ENCODE results near the gene KMT5C.

The KMT5C gene

DNA sequence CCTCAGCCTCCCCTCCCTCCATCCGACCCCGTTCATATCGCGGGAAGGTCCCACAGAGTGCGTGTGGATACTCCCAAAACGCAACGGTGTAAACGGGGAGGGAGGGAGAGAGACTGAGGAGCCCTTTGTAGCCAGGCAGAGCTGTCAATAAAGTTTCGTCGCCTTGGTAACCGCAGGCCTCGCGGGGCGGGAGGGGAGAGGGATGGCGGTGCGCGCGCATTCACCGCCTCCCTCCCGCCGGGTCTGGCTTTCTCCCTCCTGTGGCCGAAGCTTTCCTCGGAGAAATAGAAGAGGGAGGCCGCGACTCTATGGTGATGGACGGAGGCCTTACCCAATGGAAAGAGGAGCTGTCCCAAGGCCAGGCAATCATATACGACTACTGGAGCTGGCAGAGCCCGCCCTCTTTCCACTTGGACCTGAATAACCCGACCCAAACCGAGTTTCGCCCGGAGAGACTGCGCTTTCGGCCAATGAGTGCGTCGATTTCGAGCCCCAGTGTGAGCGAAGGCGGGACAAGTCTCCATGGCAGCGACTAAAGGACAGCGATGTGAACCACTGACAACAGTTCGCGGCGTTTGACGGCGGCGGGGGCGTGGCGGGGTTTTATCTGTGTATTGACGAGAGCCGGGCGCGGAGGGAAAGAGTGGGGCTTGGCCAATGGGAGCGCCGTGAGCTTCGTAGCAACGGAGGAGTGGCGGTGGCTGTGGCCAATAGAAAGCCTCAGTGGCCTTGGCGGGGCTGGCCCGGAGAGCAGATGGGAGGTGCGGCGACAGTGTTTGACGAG, at the start of gene KMT5C:
Gene KMT5C, plus strand, starts transcription at position 772 of the 784 bp plus-strand sequence. CDS start 2,061 bp downstream, outside the sequence.
- peak; percentile 99 for DNase-seq

DNA sequence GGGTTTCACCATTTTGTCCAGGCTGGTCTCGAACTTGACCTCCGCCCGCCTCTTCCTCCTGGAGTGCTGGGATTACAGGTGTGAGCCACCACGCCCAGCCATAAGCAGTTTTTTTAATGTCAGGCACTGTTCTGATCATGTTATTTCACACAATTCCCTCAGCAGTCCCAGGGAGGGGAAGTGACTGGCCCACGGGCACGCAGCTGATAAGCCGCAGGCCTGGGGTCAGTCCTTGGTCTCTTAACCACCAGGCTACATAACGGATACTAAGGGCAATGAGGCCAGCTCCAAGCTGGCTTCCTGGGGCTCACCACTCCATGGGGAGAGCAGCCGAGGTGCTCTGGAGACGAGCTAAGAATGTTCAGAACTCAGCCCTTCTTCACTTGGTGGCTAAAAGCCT, 42.4 kb upstream of the KMT5C start:
- no peak for DNase-seq

DNA sequence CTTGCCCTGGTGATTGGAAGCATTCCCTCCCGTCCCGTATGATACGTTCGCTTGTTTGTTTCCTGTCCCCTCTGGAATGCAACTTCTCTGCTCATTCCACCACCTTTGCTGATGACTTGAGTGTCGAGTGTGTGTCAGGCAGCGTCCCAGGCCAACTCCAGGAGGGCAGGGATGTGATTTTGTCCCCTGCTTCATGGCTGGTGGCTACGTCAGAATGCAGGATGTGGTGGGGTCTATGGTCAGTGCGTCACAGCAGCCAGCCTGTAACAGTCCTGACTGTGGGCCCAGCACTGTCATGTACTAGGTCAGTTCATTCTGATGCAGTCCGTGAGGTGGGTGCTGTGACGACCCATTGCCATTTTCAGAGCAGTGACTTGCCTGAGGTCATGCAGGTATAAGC, 39.7 kb upstream of the KMT5C start:
- DNase-seq, result no peak

DNA sequence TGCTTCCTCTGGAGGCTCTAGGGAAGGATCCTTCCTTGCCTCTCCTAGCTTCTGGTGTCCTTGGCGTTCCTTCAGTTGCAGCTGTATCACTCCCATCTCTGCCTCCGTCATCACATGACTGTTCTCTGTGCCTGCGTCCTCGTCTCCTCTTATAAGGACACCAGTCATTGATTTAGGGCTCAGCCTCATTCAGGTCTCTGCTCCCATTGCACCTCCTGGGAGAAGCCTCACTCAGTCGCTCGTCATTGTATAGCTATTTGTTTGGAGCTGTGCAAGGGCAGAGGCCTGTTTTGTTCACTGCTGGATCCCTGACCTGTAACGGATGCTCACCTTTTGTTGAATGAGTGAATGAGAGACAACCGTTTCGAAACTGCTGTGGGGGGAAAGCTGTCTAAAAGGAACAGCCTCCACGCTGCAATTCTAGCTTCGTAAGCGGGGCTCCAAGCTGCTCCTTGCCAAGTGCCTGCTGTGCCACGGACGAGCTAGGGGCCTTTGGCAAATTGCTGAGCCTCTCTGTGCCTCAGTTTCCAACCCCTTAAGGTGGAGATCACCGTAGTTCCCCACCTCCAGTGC, 38.7 kb upstream of the KMT5C start:
- DNase-seq, result no peak

DNA sequence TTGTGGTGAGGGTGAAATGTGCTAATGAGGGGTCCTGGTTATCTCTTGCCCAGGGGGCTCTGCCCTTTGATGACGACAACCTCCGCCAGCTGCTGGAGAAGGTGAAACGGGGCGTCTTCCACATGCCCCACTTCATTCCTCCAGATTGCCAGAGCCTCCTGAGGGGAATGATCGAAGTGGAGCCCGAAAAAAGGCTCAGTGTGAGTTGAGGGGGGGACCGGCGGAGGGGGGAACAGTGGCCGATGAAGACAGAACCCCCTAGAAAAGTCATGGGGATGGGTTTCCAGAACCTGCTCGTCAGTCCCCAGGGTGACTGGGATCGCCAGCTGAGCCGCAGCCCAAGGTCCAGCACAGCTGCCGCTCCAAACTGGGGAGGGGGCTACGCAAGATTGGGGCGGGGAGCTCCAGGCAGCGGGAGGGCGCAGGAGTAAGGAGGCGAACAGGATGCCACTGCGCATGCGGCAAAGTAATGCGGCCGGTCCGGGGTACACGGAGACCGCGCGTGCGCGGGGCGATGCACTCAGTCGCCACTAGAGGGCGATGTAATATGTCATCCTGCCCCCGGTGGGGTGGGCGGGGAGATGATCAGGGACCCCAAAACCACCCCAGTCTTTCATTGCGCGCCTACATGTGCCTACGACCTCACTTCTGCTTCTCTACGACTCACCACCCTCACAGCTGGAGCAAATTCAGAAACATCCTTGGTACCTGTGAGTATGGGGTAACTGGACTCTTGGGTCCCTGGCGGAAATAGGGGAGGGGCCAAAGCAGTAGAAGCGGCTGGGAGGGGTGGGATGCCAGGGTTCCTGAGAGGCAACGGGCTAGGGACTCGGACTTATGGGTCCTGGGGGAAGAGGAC, 38.0 kb upstream of the KMT5C start:
- DNase-seq, result no peak

DNA sequence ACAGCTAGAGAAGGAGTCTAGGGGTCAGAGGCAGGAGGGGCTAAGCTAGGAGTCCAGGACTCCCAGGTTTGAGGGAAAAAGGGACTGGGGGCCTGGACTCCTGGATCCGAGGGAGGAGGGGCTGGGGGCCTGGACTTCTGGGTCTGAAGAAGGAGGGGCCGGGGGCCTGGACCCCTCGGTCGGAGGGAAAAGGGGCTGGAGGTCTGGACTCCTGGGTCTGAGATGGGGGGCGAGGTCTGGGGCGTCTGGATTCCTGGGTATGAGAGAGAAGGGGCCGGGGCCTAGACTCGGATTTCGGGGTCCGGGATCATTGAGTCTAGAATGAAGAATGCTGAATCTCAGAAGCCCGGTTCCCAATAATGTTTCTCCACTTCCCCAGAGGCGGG, 37.4 kb upstream of the KMT5C start:
- no peak for DNase-seq

DNA sequence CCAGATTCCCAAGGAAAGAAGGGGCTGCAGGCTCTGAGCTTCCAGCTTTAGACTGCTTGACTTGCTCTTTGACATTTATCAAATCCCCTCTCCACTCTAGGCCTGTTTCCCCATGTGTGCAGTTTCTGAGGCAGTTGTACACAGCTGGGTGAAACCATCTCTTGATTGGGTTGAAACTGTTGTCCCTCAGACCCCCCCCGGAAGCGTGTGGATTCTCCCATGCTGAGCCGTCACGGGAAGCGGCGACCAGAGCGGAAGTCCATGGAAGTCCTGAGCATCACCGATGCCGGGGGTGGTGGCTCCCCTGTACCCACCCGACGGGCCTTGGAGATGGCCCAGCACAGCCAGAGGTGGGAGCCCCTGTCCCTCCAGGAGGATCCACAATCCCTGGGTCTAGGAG, 36.2 kb upstream of the KMT5C start:
- no peak for DNase-seq

DNA sequence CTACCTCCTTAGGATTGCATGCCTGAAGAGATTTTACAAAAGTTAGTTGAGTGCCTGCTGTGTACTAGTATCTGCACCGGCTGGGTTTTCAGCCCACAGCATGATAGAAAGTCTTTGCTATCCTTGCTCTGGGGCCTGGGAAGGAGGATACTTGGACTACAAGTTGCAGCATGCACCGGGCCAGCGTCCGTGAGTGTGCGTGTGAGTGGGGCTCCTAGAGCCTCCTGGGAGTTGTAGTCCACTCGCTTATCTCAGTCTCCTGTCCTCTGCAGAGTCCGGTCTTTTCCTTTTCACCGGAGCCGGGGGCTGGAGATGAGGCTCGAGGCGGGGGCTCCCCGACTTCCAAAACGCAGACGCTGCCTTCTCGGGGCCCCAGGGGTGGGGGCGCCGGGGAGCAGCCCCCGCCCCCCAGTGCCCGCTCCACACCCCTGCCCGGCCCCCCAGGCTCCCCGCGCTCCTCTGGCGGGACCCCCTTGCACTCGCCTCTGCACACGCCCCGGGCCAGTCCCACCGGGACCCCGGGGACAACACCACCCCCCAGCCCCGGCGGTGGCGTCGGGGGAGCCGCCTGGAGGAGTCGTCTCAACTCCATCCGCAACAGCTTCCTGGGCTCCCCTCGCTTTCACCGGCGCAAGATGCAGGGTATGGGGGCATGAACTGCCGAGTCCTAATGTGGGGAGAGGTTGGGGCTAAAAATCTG, 35.2 kb upstream of the KMT5C start:
- no peak for DNase-seq

DNA sequence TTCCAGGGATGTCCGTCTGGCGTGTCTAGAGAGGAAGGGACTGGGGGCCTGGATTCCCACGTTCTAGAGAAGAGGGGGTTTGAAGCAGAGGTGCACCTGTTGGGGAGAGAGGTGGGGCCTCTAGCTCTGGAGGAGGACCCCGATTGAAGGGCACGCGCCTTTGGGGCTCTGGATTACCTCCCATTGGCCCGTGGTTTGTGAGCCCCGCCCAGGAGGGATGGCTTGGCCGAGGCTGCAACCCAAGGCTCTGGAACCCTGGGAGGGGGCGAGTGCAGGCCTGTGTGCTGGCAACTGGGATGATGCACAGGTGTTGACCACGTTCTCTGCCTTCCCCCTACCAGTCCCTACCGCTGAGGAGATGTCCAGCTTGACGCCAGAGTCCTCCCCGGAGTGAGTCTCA, 34.7 kb upstream of the KMT5C start:
- no peak for DNase-seq

DNA sequence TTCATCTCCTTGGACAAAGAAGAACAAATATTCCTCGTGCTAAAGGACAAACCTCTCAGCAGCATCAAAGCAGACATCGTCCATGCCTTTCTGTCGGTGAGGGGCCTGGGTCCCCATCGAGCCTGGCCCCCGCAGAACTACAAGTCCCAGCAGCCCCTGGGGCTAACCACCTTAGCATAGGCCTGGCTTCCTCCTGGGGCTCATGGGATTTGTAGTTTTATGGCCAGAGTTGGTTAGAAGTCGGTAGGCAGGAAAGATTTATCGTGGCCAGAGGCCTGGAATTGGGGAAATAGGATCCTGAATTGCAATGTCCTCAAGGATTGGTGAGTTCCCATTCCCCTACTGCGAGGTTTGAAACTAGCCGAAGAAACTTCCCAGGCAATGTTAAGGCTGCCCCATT, 34.2 kb upstream of the KMT5C start:
- DNase-seq, result no peak

DNA sequence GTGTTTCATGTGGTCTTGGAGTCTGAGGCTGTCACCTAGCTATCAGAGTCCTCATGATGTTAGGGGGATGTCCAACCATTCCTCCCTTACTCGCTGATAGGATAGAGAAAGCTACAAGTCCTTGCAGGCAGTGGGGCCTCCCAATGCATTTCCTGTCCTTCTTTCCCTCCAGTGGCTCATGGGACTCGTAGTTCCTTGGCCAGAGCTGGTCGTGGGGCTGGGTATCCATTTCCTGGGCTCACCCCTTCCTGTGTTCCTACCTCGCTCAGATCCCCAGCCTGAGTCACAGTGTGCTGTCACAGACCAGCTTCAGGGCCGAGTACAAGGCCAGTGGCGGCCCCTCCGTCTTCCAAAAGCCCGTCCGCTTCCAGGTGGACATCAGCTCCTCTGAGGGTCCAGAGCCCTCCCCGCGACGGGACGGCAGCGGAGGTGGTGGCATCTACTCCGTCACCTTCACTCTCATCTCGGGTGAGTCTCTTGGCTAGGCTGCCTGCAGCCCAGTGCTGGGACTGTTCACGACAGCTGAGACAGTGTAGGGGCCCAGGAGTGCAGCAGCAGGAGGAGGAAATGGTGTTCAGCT, 33.6 kb upstream of the KMT5C start:
- DNase-seq, result no peak

DNA sequence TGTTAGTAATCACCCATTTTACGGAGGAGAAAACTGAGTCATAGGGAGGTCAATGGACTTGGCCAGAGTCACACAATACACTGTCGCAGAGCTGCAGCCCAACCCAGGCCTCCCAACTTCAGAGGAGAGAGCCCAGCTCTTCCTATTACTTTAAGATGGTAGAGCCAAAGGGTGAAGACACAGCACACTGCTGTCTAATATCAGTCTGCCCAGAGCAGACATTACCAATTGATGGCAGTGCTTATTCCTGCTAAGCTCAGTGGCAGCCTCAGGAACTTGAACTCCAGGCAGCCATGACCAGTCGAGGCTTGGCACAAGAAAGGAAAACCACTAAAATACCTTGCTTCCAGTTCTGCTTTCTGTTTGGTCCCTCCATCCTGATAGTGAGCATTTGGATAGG, 33.0 kb upstream of the KMT5C start:
- no peak for DNase-seq

DNA sequence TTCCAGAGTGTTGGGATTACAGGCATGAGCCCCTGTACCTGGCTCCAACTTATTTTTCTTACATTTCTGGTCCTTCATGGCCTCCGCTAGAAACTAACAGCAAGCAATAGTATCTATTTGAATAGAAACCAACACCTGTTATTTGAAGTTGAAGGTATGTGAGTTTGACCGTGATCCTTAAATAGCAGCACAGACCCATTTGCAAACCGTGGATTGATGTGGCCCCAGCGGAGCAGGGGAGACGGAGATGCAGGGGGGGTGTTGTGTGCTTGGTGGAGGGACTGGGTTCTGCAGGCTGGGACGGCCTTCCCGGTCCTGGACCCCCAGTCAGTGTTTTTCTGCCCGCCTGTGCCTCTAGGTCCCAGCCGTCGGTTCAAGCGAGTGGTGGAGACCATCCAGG, 31.4 kb upstream of the KMT5C start:
- no peak for DNase-seq

DNA sequence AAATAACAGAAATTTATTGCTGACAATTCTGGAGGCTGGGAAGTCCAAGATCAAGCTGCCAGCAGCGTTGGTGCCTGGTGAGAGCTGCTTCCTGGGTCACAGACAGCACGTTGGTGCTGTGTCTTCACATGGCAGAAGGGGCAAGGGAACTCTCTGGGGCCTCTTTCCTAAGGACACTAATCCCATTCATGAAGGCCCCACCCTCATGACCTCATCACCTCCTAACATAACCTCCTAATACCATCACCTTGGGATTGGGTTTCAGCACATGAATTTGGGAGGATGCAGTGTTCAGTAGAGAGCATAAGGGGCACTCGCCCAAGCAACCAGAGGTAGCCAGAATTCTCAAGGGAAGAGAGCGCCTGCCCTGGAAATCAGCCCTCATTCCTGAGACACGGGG, 30.2 kb upstream of the KMT5C start:
- DNase-seq, result no peak

DNA sequence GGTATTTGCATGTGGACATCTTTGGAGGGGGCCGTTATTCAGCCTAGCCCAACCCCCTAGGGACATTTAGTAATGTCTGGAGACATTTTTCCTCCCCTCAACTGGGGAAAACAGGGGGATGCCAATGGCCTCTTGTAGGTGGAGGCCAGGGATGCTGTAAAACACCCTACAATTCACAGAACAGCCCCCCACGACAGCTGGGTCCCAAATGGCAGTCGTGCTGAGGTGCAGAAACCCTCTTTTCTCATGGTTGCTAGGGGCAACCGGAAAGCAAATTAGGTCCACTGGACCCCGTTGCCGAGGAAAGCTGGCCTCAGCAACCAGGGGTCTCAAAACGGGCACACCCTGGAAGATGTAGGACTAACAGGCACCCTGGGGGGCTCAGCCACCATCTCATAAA, 29.2 kb upstream of the KMT5C start:
- no peak for DNase-seq

DNA sequence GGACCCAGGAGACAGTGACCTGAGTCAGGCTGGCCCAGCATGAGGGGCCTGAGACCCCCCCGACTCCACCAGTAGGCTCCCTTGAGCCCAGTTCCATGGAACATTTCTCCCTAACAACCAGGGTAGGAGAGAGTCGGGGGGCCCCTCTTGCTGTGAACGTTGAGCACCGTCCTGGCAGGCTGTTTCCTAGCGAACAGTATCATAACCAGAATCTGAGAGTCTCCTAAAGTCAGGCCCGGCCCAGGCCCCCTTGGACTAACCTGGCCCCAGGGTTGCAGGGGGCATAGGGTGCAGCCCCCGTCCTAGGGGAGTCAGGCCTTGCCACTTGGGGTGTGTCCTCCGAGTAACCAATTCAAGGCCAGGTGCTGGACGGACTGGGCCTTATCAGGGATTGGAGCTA, 28.3 kb upstream of the KMT5C start:
- DNase-seq, result no peak

DNA sequence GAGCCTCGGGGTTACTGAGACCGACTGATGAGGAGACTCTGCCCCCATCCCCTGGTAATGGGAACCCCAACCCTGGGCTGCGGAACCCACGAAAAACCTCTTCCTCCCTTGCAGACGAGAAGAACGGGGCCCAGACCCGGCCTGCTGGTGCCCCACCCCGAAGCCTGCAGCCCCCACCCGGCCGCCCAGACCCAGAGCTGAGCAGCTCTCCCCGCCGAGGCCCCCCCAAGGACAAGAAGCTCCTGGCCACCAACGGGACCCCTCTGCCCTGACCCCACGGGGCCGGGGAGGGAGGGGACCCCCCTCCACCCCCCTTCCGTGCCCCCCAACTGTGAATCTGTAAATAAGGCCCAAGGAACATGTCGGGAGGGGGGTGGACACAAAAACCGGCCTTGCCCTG, 27.9 kb upstream of the KMT5C start:
- no peak for DNase-seq

DNA sequence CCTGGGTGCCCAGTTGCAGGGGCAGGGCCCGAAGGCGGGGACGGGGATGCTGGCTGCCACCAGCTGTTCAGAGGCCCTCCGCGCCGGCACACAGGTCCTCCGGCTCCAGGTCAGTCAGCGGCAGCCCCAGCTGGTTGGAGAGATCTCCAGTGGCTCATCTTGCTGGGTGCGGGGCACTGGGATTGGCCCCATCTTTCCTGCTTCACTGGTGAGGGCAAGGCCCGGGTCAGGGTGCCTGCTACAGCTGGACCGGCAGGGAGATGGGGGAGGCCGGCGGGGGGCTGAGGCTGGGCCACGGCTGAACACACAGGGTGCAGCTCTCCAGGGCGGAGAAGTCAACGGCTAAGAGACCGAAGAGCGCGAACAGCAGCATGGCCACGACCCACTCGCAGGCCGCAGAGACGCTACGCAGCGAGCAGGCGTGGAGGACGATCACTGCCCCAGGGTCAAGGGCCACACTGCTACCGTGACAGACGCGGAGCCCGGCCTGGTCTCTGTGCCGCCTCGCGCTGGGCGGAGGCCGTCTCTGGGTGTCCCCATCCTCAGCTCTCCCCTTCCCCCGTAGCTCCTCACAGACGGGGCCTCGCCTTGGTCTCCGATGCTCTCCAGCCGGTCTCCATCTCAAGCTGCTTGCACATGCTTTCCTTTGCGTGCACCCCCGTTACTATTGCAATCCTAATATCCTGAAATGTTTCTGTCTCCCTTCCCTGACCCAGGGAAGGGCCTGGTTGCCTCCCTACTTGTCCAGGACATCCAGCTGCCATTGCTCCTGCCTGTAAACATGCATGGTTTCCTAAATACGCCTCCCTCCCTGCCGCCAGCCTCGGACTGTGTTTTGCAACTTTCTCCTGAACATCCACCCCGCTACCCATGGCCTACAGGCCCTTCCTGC, 26.8 kb upstream of the KMT5C start:
- no peak for DNase-seq

DNA sequence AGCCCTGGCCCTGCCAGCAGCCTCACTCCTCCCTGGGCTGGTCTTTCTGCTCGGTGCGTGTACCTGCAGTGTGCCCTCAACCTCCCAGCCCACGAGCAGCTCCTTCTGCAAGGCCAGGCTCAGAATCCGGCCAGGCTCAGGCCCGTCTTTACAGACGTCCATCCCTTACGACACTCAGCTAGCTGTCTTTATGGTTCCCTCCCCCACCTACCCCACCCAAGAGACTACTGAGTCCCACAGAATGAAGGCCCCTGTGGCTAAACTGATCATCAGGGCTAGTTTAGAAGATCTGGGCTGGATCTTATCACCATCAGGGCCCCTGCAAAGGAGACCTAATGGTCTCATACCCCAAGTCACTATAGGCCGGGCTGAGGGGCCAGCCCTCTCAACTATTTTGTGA, 25.3 kb upstream of the KMT5C start:
- no peak for DNase-seq

DNA sequence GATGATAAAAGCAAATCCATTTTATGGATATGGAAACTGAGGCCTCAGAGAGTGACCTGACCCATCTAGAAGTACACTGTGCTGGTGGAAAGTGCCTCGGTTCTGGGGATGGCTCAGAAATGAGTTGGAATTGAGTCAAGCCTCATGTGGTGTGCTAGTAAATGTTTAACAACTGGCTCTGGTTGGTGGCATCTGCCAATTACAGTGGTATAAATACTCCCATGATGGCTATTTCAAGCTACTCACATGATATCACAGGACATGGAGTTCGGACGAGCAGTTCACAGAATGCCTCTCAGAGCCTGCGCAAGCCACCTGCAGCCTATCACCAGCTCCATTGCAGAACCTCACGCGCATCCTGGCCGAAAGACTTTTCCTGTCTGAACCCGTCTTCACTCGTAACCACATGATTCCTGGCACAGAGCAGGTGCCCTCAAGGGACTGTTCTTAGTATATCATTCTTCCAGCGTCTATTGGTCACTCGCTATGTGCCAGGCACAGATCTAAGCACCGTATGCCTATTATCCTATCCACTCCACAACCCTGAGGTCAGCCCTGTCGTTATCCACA, 23.6 kb upstream of the KMT5C start:
- DNase-seq, result no peak

DNA sequence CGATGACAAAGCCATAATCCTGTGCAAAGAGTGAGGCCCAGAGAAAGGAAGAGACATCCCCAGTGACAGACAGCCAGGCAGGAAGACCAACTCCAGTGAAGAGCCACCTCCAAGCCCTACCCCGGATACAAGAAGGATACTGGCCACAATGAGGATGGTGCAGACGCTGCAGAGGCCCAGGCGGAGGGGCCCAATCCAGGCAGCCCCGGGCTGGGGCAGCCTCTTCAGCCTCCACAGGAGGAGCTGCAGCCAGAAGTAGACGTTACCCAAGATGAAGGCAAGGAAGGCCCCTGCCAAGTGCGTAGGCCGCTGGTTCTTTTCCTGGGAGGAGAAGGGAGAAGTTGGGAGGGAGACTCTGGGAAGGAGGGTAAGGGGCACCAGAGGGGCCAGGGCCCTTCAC, 23.0 kb upstream of the KMT5C start:
- DNase-seq, result no peak

DNA sequence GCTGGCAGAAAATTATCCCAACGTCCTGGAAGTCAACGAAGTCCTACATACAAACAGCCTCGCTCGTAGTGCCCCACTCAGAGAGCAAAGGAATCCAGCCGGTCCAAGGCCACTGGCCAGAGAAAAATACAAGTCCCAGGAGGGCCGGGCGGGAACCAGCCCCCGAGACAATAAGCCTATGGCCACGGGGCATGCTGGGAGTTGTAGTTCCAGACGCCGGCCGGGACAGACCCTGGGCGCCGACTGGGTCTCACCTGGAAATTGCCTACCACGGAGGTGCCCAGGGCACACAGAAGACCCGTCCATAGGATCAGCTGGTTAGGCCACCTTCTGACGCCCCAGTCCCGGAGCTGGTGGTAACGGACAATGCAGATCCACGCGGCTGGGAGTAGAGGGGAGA, 19.9 kb upstream of the KMT5C start:
- DNase-seq, result no peak
